WERI-Rb-1 (cell line): ENCODE data around the gene ACSL5.
"Not testable (repeated sequence)": the region's sequence is repeated elsewhere in the genome, so short reads cannot be mapped to it uniquely, and the experiment has no call there.

Source experiments
- DNase-seq: peaks from one replicate; pipeline ENCODE4 v3.0.0-alpha.2; 2020
- H3K27ac ChIP-seq: fragments of 250-450 bp; sonication (Bioruptor Pico); 2 replicates; pipeline ENCODE4 v1.5.1; 2020; ENCODE audit warnings: mild to moderate bottlenecking, moderate library complexity
- H3K27me3 ChIP-seq: fragments of 250-450 bp; sonication (Bioruptor Pico); 2 replicates; pipeline ENCODE4 v1.5.1; 2021; ENCODE audit warnings: mild to moderate bottlenecking, low read depth, moderate library complexity; ENCODE audit not compliant: insufficient read depth, severe bottlenecking
- H3K36me3 ChIP-seq: fragments of 250-450 bp; sonication (Bioruptor Pico); 2 replicates; pipeline ENCODE4 v1.5.1; 2020; ENCODE audit warnings: mild to moderate bottlenecking, moderate library complexity
- H3K4me3 ChIP-seq: 2 replicates; pipeline ENCODE4 v1.5.1; 2011; ENCODE audit warnings: low read depth, mild to moderate bottlenecking, control low read depth, low read length
- H3K9me3 ChIP-seq: fragments of 250-450 bp; sonication (Bioruptor Pico); 2 replicates; pipeline ENCODE4 v1.5.1; 2021; ENCODE audit warnings: mild to moderate bottlenecking, moderate library complexity; ENCODE audit not compliant: severe bottlenecking
- TF ChIP-seq, protein P1 (sequence below): IDR thresholded peaks from 2 replicates; pipeline ENCODE4 v1.5.1; 2011; ENCODE audit warnings: low read depth, mild to moderate bottlenecking, control low read depth, inconsistent platforms, low read length

ACSL5 gene

DNA sequence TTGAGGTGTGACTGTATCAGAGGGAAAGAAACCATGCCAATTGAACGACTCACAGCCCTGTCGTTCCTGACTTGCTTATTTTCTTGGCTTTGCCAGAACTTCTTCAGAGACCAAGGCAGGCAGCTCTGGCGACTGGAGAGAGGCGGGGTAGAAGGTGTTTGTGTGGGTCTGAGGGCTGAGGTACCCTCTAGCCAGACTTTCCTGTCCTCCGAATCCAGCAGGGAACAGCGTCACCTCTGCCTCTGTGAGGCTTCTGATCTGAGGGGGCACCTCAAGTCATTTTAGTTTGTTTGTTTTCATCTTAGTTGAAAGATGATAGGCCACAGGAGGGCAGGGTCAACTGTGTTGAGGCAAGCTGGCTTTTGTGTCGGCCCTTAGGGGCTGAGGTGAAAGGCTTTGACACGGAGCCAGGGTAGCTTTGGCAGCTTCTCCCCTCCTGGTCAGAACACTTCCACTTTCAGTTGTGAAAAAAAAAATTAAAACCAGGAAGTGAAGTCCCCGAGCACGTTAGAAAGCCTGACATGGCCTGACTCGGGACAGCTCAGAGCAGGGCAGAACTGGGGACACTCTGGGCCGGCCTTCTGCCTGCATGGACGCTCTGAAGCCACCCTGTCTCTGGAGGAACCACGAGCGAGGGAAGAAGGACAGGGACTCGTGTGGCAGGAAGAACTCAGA, 1.9 kb downstream of the ACSL5 start:
- no peak for DNase-seq
- TF ChIP-seq, protein P1, sequence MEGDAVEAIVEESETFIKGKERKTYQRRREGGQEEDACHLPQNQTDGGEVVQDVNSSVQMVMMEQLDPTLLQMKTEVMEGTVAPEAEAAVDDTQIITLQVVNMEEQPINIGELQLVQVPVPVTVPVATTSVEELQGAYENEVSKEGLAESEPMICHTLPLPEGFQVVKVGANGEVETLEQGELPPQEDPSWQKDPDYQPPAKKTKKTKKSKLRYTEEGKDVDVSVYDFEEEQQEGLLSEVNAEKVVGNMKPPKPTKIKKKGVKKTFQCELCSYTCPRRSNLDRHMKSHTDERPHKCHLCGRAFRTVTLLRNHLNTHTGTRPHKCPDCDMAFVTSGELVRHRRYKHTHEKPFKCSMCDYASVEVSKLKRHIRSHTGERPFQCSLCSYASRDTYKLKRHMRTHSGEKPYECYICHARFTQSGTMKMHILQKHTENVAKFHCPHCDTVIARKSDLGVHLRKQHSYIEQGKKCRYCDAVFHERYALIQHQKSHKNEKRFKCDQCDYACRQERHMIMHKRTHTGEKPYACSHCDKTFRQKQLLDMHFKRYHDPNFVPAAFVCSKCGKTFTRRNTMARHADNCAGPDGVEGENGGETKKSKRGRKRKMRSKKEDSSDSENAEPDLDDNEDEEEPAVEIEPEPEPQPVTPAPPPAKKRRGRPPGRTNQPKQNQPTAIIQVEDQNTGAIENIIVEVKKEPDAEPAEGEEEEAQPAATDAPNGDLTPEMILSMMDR = no peak
- H3K36me3 ChIP-seq = no peaks in the 10 kb centered on the region
- H3K27me3 ChIP-seq = no peaks in the 10 kb centered on the region
- no peaks in the 10 kb centered on the region for H3K9me3 ChIP-seq
- H3K4me3 ChIP-seq = no peak overlapping the region
- H3K27ac ChIP-seq = no peak overlapping the region

GRCh38 chr10:112376396-112376790, 2.5 kb downstream of the ACSL5 start:
- Histone ChIP-seq H3K9me3 (no peaks in the 10 kb centered on the region), H3K36me3 (no peaks in the 10 kb centered on the region), H3K4me3 (no peak overlapping the region), H3K27ac (no peak overlapping the region), H3K27me3 (no peaks in the 10 kb centered on the region)
- TF ChIP-seq, protein P1 = no peak
- no peak for DNase-seq

DNA sequence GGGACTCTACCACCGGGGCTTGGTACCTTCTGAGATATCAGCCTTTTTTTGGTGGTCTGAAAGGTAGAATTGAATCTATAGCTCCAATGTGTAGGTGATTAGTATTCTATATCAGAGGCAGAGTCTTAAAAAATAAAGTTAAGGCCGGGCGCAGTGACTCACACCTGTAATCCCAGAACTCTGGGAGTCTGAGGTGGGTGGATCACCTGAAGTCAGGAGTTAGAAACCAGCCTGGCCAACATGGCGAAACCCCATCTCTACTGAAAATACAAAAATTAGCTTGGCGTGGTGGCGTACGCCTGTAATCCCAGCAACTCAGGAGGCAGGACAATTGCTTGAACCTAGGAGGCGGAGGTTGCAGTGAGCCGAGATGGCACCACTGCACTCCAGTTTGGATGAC, 3.2 kb downstream of the ACSL5 start:
- H3K36me3 ChIP-seq, H3K9me3 ChIP-seq, H3K4me3 ChIP-seq, DNase-seq, H3K27me3 ChIP-seq, H3K27ac ChIP-seq: not testable (repeated sequence)

- Histone ChIP-seq H3K36me3 (no peaks in the 10 kb centered on the region), H3K4me3 (no peak overlapping the region), H3K27me3 (no peaks in the 10 kb centered on the region), H3K9me3 (no peaks in the 10 kb centered on the region), H3K27ac (no peak overlapping the region)
- TF ChIP-seq, protein P1 = no peak
- DNase-seq = no peak
Measured at GRCh38 chr10:112379635-112380296, 5.8 kb downstream of the ACSL5 start.

DNA sequence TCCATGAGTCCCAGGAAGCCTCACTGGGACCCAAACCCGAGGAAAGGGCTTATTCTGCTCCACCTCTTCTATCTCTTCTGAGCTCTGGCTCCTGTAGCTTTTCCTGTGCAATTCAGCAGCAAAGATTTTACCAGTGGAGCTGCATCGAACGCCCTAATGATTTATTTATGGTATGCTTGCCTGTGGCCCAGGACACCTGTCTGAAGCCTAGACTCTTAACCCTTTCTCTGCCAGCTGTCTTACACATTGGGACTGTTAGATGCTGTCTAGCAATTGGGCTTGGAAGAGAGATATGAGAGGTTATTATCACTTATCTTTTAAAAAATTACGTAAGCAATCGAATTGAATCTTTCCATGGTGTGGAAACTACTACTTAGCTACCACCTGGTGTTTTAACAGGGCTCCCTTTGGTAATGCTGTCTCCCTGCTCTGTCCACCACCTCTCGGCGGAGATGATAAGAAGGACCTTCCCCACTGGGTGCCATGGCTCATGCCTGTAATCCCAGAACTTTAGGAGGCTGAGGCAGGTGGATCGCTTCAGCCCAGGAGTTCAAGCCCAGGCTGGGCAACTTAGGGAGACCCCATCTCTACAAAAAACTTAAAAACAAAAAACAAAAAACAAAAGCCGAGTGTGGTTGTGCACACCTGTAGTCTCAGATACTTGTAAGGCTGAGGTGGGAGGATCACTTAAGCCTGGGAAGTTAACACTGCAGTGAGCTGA, 8.8 kb downstream of the ACSL5 start:
- H3K36me3 ChIP-seq = no peaks in the 10 kb centered on the region
- H3K27ac ChIP-seq = no peak overlapping the region
- TF ChIP-seq, protein P1 = no peak
- H3K27me3 ChIP-seq = no peaks in the 10 kb centered on the region
- no peaks in the 10 kb centered on the region for H3K9me3 ChIP-seq
- H3K4me3 ChIP-seq = no peak overlapping the region
- DNase-seq = no peak

GRCh38 chr10:112383325-112383724, 9.4 kb downstream of the ACSL5 start:
- H3K27ac ChIP-seq = no peak overlapping the region
- no peak for DNase-seq
- H3K4me3 ChIP-seq = no peak overlapping the region
- H3K9me3 ChIP-seq = no peaks in the 10 kb centered on the region
- TF ChIP-seq, protein P1 = no peak
- no peaks in the 10 kb centered on the region for H3K27me3 ChIP-seq
- H3K36me3 ChIP-seq = no peaks in the 10 kb centered on the region
